AG04449 (cell line): ENCODE data around the gene TRIM44.
A peak's percentile ranks its signal among the peaks of the same experiment; 100 is the strongest.

Experiments used
- CTCF ChIA-PET: fragments of 350-600 bp; formaldehyde crosslinking; extraction: SDS; loops from one replicate; lab custom pipeline; 2021; ENCODE audit warnings: antibody characterized with exemption; lab: Yijun Ruan, JAX
- POLR2A ChIA-PET: fragments of 400-600, 350-600 bp; formaldehyde crosslinking; extraction: SDS; loops from one replicate; lab custom pipeline; 2020; ENCODE audit warnings: antibody characterized with exemption, inconsistent platforms; lab: Yijun Ruan, JAX
- DNase-seq: peaks from one replicate; pipeline ENCODE4 v3.0.0-alpha.2; 2010; ENCODE audit warnings: low read depth, low spot score
- H3K4me3 ChIP-seq: 2 replicates; pipeline ENCODE4 v1.5.1; 2011; ENCODE audit warnings: low read depth, mild to moderate bottlenecking, control low read depth, low read length
- TF ChIP-seq, protein P1 (sequence below): IDR thresholded peaks from one replicate; pipeline ENCODE4 v1.5.1; 2011; ENCODE audit warnings: mild to moderate bottlenecking, moderate library complexity, low read length, control low read depth, inconsistent platforms; ENCODE audit not compliant: insufficient read depth; ENCODE audit errors: missing control alignments

Gene TRIM44

DNA sequence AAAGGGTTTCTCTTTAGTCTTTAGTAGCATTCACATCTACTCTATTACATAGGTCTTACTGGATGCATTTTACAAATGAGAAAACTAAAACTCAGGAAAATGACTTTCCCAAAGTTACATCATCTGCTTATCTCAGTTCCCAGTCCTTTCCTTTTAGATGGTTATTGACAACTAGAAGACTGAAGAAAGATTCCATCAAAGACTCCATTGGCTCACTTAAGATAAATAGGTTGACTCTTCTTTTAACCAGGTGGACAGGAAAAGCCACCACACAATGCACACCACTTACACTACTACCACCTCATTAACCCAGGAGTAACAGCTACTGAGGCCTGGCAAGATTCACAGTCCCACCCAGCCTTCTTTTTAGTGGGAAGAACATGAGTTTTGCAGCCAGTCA is 123.6 kb downstream of the TRIM44 start:
- DNase-seq: no peak
- TF ChIP-seq, protein P1, sequence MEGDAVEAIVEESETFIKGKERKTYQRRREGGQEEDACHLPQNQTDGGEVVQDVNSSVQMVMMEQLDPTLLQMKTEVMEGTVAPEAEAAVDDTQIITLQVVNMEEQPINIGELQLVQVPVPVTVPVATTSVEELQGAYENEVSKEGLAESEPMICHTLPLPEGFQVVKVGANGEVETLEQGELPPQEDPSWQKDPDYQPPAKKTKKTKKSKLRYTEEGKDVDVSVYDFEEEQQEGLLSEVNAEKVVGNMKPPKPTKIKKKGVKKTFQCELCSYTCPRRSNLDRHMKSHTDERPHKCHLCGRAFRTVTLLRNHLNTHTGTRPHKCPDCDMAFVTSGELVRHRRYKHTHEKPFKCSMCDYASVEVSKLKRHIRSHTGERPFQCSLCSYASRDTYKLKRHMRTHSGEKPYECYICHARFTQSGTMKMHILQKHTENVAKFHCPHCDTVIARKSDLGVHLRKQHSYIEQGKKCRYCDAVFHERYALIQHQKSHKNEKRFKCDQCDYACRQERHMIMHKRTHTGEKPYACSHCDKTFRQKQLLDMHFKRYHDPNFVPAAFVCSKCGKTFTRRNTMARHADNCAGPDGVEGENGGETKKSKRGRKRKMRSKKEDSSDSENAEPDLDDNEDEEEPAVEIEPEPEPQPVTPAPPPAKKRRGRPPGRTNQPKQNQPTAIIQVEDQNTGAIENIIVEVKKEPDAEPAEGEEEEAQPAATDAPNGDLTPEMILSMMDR: no peak
- CTCF ChIA-PET: no interaction called here
- no peak overlapping the region for H3K4me3 ChIP-seq
- POLR2A ChIA-PET: no interaction called here

DNA sequence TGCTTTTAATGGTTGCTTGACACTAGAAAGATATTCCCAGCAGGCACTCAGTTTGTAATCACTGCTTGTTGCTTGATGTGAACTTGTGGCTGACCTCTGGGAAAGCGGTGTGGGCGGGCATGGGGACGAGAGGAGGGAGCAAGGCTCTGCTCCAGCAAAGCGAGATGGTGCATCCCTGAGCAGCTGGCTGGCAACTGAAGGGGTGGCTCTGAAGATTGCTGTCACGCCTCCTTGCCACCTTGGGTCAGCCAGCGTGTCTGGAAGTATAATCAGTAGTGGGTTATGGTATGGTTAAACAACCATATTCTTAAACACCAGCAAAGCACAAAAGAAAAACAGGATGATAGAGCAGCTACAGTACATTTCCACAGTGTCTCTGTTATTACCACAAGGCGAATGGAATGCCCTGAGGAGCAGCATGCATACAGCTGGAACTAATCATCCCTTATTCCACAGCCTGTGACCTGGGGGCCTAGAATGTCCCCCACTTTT is 124.5 kb downstream of the TRIM44 start:
- H3K4me3 ChIP-seq: peak overlapping the region; percentile 18; the same call in 1 of the 2 replicates
- CTCF ChIA-PET: no interaction called here
- peak; percentile 44 for DNase-seq
- TF ChIP-seq, protein P1: no peak
- POLR2A ChIA-PET: interaction anchor here (0.6 to 1.4 kb wide), 2 partner anchors 10 to 122 kb away, joined by 3 read pairs; no protein-coding TSS in a partner anchor

DNA sequence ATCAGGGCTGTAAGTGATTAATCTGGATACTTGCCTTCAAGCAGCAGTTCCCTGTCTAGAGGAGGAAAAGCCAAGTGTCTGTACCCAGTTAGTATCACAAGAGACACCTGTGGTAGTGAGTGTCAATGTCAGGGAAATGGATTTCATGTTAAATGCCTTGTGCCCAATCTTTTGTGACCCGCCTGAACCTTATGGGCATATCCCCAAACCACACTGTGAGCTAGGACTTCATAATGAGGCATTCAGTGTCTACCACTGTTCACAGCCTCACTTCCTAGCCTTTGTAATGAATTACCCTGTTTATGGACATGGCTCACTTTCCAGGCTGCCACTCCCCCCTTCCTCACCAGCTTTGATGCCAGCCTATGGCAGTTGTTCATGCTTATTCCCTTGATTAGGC is 125.1 kb downstream of the TRIM44 start:
- no peak overlapping the region for H3K4me3 ChIP-seq
- POLR2A ChIA-PET: interaction anchor here (0.6 to 1.4 kb wide), 2 partner anchors 9 to 121 kb away, joined by 3 read pairs; no protein-coding TSS in a partner anchor
- CTCF ChIA-PET: no interaction called here
- no peak for DNase-seq
- TF ChIP-seq, protein P1: no peak

DNA sequence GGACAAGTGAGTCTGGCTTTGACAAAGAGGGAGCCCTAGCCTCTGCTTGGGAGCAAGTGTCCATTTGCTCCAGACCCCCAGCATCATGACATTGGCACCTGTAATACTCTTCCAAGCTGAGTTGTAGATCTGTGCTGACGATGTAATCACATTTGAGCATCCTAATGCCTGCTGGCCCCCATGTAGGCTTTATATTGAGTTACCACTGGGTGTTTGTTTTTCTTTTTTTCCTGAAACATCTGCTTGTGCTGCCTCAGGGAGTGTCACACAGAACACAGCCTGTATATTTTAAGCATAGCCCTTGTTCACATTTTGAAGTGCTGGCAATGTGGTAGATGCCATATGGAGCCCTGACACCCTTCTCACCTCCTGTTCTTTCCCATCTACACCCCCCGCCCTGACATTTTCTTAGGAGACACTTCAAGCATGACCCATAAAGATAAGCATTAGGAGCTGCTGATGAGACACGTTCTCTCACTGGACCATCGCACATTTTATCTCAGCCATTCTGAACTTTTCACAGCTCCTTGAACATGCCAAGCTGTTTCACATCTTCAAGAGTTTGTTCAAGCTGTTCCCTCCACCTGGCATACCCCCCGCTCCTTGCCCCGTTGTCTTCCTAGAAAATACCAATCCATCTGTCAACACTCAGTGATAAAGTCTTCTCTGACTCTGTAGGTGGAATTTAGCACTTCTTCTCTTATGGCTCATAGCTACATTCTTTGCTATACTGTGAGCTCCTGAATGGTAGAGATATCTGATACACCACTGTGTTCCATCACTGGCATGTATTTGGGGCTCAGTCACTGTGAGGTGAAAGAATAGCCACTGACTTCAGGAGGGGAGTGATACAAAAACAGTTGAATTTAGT is 128.7 kb downstream of the TRIM44 start:
- no peak for DNase-seq
- no peak overlapping the region for H3K4me3 ChIP-seq
- CTCF ChIA-PET: interaction anchor here (0.8 to 19.2 kb wide), 3 partner anchors 18 to 303 kb away, joined by 3 to 197 read pairs (median 3); no protein-coding TSS in a partner anchor
- POLR2A ChIA-PET: no interaction called here
- TF ChIP-seq, protein P1: no peak

DNA sequence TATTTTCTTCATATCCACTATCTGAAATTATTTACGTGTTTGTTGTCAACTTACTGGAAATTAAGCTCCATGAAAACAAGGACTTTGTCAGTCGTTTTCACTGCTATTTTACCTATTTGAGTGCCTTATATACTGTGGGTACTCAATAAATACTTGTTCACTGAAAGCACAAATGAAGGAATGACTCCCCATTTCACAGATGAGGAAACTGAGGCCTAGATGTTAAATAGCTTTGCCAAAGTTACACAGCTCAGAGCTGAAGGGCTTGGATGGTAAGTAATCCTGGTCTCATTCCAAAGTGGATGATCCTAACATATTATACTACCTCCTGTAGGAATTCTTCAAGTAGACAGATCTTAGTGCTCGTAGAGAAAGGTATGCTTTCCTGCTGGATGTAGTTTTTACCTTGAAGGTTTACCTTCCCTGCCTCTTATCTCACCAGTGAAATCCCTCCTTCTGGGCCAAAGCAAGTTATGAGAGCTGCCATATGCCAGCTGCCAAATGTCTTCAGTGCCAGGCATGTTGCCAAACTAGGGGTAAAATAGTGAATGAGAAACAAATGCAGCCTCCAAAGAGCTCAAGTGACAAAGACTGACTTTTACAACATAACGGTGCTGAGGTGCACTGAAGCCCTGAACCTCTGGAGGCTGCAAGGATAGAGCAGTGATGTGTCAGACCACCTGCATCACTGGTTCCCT is 129.7 kb downstream of the TRIM44 start:
- POLR2A ChIA-PET: no interaction called here
- CTCF ChIA-PET: interaction anchor here (1.3 to 19.2 kb wide), 2 partner anchors 17 to 31 kb away, joined by 3 to 197 read pairs; no protein-coding TSS in a partner anchor
- TF ChIP-seq, protein P1: no peak
- H3K4me3 ChIP-seq: no peak overlapping the region
- DNase-seq: no peak
